ENCODE measurements around the gene SLFNL1.

SLFNL1 gene

DNA sequence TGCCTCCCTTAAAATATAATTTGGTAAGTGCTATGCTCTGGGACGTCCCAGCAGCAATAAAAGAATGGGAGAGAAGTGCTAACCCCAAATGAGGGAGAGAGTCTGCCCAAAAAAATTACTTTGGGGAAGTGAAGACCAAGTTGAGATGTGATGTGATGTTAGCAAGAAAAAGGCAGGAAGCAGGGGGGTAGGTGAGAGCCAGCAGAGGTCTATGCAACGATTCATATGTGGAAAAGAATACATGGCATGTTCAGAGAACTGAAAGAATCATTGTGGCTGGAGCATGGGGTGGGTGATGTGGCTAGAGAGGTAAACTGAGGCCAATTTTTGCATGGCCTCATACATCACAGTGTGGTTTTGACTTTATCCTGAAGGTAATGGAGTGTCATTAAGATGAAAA is 47.6 kb downstream of the SLFNL1 start:
- H3K4me3 ChIP-seq (ENCODE audit: low read depth, low read length) = no peak overlapping the region
- TF ChIP-seq, protein P1, sequence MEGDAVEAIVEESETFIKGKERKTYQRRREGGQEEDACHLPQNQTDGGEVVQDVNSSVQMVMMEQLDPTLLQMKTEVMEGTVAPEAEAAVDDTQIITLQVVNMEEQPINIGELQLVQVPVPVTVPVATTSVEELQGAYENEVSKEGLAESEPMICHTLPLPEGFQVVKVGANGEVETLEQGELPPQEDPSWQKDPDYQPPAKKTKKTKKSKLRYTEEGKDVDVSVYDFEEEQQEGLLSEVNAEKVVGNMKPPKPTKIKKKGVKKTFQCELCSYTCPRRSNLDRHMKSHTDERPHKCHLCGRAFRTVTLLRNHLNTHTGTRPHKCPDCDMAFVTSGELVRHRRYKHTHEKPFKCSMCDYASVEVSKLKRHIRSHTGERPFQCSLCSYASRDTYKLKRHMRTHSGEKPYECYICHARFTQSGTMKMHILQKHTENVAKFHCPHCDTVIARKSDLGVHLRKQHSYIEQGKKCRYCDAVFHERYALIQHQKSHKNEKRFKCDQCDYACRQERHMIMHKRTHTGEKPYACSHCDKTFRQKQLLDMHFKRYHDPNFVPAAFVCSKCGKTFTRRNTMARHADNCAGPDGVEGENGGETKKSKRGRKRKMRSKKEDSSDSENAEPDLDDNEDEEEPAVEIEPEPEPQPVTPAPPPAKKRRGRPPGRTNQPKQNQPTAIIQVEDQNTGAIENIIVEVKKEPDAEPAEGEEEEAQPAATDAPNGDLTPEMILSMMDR (IDR thresholded peaks at IDR 0.05; ENCODE audit: control insufficient read depth, extremely low read depth, insufficient read depth) = no peak
- no peak for DNase-seq (ENCODE audit: low read depth)

DNA sequence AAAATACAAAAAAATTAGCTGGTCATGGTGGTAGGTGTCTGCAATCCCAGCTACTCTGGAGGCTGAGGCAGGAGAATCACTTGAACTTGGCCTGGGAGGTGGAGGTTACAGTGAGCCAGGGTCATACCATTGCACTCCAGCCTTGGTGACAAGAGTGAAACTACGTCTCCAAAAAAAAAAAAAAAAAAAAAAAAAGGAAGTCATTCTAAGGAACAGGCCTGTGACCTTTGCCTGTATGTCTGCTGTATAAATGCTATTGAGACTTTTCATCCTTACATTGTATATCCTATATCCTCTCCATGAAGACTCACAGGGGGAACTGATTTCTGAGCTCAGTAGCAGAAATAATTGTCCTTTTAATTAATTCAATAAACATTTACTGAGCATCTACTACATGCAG is 49.6 kb downstream of the SLFNL1 start:
- no peak for DNase-seq (ENCODE audit: low read depth)
- H3K4me3 ChIP-seq (ENCODE audit: low read depth, low read length) = no peak overlapping the region
- TF ChIP-seq, protein P1 (IDR thresholded peaks at IDR 0.05; ENCODE audit: control insufficient read depth, extremely low read depth, insufficient read depth) = no peak

DNA sequence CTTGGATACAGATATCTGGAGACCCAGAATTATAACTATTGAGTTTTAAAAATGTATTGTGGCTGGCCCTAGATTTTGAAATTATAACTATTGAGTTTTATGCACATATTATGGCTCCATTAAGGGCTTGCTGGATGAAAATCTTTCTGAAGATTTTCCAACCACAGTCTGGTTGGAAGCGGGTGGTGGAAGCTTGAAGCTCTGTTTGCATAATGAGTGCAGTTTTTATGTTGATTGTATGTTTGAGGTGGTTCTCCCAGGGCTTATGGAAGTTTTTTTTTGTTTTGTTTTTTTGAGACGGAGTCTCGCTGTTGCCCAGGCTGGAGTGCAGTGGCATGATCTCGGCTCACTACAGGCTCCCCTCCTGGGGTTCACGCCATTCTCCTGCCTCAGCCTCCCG is 52.1 kb downstream of the SLFNL1 start:
- DNase-seq (ENCODE audit: low read depth) = no peak
- H3K4me3 ChIP-seq (ENCODE audit: low read depth, low read length) = no peak overlapping the region
- TF ChIP-seq, protein P1 (IDR thresholded peaks at IDR 0.05; ENCODE audit: control insufficient read depth, extremely low read depth, insufficient read depth) = no peak

DNA sequence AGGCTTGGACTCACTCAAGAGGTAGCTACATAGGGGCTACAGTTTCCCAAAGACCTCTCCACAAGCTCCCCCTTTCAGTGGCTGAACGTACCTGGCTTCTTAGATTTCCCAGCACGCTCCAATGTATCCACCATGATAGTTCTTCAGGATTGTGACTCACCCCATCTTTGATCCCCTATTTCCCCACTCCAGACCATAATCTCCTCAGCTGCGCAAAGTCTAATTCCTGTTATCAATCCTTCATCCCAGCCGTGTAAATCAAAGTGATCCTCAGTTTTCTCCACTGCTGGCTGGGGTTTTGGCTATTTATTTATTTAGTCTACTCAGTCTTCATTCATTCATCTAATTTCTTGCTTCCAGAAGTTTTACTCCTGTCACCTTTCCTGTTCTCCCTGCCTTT is 55.1 kb downstream of the SLFNL1 start:
- no peak overlapping the region for H3K4me3 ChIP-seq (ENCODE audit: low read depth, low read length)
- DNase-seq (ENCODE audit: low read depth) = no peak
- TF ChIP-seq, protein P1 (IDR thresholded peaks at IDR 0.05; ENCODE audit: control insufficient read depth, extremely low read depth, insufficient read depth) = no peak

All from LNCaP clone FGC (cell line).